Vein endothelial cell (primary cell): ENCODE measurements around the gene OTOG. TPM values are rescaled to one million over a fixed set of nuclear protein-coding genes. Genes with fewer than 3 reads are reported as not detected.

Experiments used
- total RNA-seq: library from RNA; depleted of rRNA; stranded (reverse); fragments of >200 nt; gene quantifications from 2 replicates; pipeline ENCODE4 v1.2.3, GENCODE V29; 2012

Gene OTOG
- not detected in 2 replicates for total RNA-seq

GRCh38 chr11:17547051-17547577 lies at the start of gene OTOG:
TSS of gene OTOG (plus strand) at chr11:17547259. CDS start at chr11:17547373, 114 bp downstream.

DNA sequence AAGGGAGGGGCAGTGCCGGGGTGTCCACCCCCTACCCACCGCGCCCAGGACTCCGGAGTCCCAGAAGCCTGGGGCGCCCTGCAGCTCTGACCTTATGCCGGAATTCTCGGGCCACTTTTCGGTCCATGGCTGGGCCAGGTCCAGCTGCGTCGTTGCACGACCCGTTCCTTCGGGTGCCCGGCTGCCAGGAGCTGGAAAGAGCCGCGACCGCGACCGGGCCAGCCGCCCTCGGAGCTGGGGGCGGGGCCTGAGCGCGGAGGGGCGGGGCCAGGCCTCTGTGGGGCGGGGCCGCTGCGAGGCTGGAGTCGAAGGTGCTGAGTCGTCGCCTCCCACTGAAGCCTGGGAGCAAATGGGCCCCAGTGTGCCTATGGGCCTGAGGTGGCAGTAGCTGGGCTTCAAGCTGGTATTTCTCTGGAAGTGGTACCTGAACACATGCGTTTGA lies 2.9 kb upstream of the OTOG start, which contains the start of gene USH1C:
USH1C (minus strand) TSS at position 236 of the 442 bp plus-strand sequence; CDS start at position 127, 109 bp downstream.

Other genes starting within 250 kb of the OTOG start
- gene NCR3LG1, start 195.5 kb upstream of the OTOG start, total RNA-seq, result 8.5 and 12.3 TPM in 2 replicates
- 0.19 TPM in 1 of 2 replicates, not detected in the other for gene KCNJ11, start 158.6 kb upstream of the OTOG start, total RNA-seq
- not detected in 2 replicates for gene ABCC8, start 70.4 kb upstream of the OTOG start, total RNA-seq
- not detected in 2 replicates for gene USH1C, start 2.8 kb upstream of the OTOG start, total RNA-seq
- gene MYOD1, start 172.3 kb downstream of the OTOG start, total RNA-seq, result not detected in 2 replicates
- not detected in 2 replicates for gene KCNC1, start 187.5 kb downstream of the OTOG start, total RNA-seq